Spleen (tissue), 11 donors: ENCODE results near the gene TJP2. TPM values are rescaled to one million over a fixed set of nuclear protein-coding genes. Genes with fewer than 3 reads are reported as not detected.

Source experiments
- DNase-seq: peaks from one replicate; pipeline ENCODE4 v3.0.0-alpha.2; 2020
- H3K27ac ChIP-seq, 8 donors: fragments of 200-600 bp; sonication (generic) in 7 of 8; 1 replicate in 4 of 8; 2 replicates in 4 of 8; pipeline versions ENCODE4 v1.5.0 to v1.8.0; 2016 to 2021; ENCODE audit warnings: inconsistent platforms in 4 of 8, mild to moderate bottlenecking in 4 of 8, moderate library complexity in 1 of 8
- H3K27me3 ChIP-seq, 7 donors: fragments of 200-600 bp; sonication (generic) in 6 of 7; replicated peaks in 1 of 7; 1 replicate in 4 of 7; 2 replicates in 3 of 7; pipeline versions ENCODE4 v1.5.0 to v1.8.0; 2016 to 2021; ENCODE audit warnings: inconsistent platforms in 3 of 7, mild to moderate bottlenecking in 1 of 7
- H3K36me3 ChIP-seq, 6 donors: fragments of 200-600 bp; sonication (generic) in 5 of 6; 1 replicate in 4 of 6; 2 replicates in 2 of 6; pipeline versions ENCODE4 v1.5.0 to v1.8.0; 2016 to 2021; ENCODE audit warnings: inconsistent platforms in 2 of 6
- H3K4me1 ChIP-seq, 6 donors: fragments of 200-600 bp; sonication (generic) in 5 of 6; 1 replicate in 3 of 6; 2 replicates in 3 of 6; pipeline versions ENCODE4 v1.5.0 to v1.8.0; 2016 to 2021; ENCODE audit warnings: inconsistent platforms in 3 of 6
- H3K4me3 ChIP-seq, 8 donors: fragments of 200-600 bp; sonication (generic) in 7 of 8; 1 replicate in 4 of 8; 2 replicates in 4 of 8; pipeline versions ENCODE4 v1.5.0 to v1.8.0; 2016 to 2021; ENCODE audit warnings: inconsistent platforms in 4 of 8, mild to moderate bottlenecking in 4 of 8, moderate library complexity in 2 of 8
- H3K9me3 ChIP-seq, 8 donors: fragments of 200-600 bp; sonication (generic) in 7 of 8; 1 replicate in 4 of 8; 2 replicates in 4 of 8; pipeline versions ENCODE4 v1.5.0 to v1.8.0; 2016 to 2021; ENCODE audit warnings: inconsistent platforms in 4 of 8
- POLR2A ChIP-seq, 3 donors: fragments of 450-650 bp; IDR thresholded peaks; one replicate each; pipeline ENCODE4 v1.5.1; 2017; ENCODE audit warnings: antibody characterized with exemption in 3 of 3, mild to moderate bottlenecking in 1 of 3
- POLR2AphosphoS5 ChIP-seq, 3 donors: sonication (generic); formaldehyde crosslinking; IDR thresholded peaks; one replicate each; pipeline ENCODE4 v1.5.1; 2017; ENCODE audit warnings: antibody characterized with exemption in 3 of 3
- WGBS, 5 donors: extraction: QIAGEN DNeasy Blood & Tissue Kit in 3 of 5; methylation state at CpG; one replicate each; pipeline versions ENCODE4 v1.1.5 to v1.1.7; 2013 to 2018; 5-methylcytosine and 5-hydroxymethylcytosine counted together
- intact Hi-C: fragments of 100-400 bp; cut with DNase I; formaldehyde crosslinking; loops from one replicate; pipeline ENCODE4 v1.15.0; 2023; ENCODE audit warnings: low total_unique reads
- polyA plus RNA-seq, 3 donors: library from polyadenylated mRNA; stranded (reverse); fragments of 200-250 nt; gene quantifications; one replicate each; pipeline ENCODE4 v1.2.1, GENCODE V29; 2013
- total RNA-seq, 7 donors: library from RNA; depleted of rRNA in 3 of 7; stranded (reverse); fragments of >200 nt in 3 of 7; fragmentation: NEBNext Ultra II Directional in 4 of 7; extraction: Animal tissue kit (Norgen Biotek cat#: 25700) in 4 of 7; gene quantifications; one replicate each; pipeline versions ENCODE4 v1.1.0 to v1.2.1, GENCODE V29; 2016 to 2021
- TF ChIP-seq, protein P1 (sequence below), 11 experiments: fragments of 200-600 bp in 7 of 11; fragments of 450-650 bp in 4 of 11; sonication (generic) in 4 of 11; IDR thresholded peaks in 8 of 11; conservative IDR thresholded peaks in 3 of 11; 1 replicate in 7 of 11; 2 replicates in 4 of 11; pipeline versions ENCODE4 v1.4.0 to v1.8.0; 2016 to 2021; ENCODE audit warnings: antibody characterized with exemption in 11 of 11, inconsistent platforms in 4 of 11, mild to moderate bottlenecking in 1 of 11
- donor health status: healthy with polysubstance abuse.
- donor health status: DM: no; HTN: no; CAD: no; lungs with moderate emphysema.
- donor health status: DM: no; HTN: no; CAD: no.
- donor health status: Bipolar disorder and iron deficiency.
- donor health status: healthy.
- donor health status: DM: no; HTN: no; CAD: no.
- donor health status: DM: yes; HTN: yes; CAD: no.

Gene TJP2
- total and polyA plus RNA-seq, 10 donors = 2.9 to 20.5 (median 15.2) TPM

DNA sequence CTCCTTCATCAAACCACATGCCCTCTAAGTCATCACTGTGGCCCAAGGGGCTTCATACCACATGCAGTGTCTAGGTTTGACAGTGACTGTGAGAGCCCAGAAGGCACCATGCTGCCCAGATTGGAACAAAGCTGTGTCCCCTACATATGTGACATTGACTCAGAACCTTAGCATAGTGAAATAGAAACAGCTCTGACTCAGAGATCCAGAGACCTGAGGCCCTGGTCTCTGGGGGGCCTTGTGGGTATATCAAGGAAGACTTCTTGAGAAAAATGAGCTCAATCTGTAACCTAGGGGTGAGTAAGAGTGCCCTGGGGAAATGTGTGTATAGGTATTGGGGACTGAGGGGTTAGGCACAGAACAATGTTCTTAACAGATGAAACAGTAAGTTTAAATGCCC is 143.8 kb downstream of the TJP2 start:
- H3K4me1 ChIP-seq = no peaks in the 10 kb centered on the region

DNA sequence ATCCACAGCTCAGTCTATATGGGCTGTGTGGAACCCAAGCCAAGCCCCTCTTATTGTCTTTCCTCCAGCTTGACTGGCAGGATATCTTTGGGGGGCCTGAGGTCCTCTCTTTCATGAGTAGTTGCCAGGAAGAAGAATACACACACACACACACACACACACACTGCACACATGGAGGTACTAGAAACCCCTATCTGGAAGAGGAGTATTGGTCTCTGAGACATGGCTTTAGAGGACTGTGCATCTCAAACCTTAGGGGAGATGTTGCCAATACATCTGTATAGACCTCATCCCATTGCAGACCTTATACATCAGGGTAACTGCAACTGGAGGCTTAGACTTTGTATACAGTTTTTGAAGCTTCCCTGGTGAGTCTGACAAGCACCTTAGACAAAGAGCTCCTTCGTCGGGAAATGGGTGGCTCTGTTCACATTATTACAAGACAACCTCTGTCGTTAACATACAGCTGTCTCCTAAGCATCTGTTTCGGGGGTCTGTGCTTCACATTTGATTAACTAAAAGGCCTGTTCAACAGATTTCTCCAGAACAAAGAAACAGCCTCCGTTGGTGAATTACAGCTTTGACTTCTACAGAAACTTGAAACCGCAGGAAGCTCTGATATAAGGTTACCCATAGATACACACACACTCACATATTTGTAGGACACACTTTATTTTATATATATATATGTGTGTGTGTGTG is 145.4 kb downstream of the TJP2 start:
- Histone ChIP-seq H3K27ac (no peak overlapping the region), H3K9me3 (peaks cover 0 to 1% (median 0%) of the 10 kb centered on the region in 8 donors), H3K27me3 (peaks cover 0 to 24% (median 6%) of the 10 kb centered on the region in 7 donors), H3K4me3 (no peak overlapping the region), H3K4me1 (peaks cover 0 to 3% (median 1%) of the 10 kb centered on the region in 6 donors), H3K36me3 (no peaks in the 10 kb centered on the region)
- 79 to 87% (median 84%) methylated on average over 6 of the region's 6 CpGs for WGBS, 5 donors
- TF ChIP-seq POLR2A (IDR thresholded peaks at IDR 0.05) (no peak), POLR2AphosphoS5 (IDR thresholded peaks at IDR 0.05) (no peak)
- TF ChIP-seq, protein P1, sequence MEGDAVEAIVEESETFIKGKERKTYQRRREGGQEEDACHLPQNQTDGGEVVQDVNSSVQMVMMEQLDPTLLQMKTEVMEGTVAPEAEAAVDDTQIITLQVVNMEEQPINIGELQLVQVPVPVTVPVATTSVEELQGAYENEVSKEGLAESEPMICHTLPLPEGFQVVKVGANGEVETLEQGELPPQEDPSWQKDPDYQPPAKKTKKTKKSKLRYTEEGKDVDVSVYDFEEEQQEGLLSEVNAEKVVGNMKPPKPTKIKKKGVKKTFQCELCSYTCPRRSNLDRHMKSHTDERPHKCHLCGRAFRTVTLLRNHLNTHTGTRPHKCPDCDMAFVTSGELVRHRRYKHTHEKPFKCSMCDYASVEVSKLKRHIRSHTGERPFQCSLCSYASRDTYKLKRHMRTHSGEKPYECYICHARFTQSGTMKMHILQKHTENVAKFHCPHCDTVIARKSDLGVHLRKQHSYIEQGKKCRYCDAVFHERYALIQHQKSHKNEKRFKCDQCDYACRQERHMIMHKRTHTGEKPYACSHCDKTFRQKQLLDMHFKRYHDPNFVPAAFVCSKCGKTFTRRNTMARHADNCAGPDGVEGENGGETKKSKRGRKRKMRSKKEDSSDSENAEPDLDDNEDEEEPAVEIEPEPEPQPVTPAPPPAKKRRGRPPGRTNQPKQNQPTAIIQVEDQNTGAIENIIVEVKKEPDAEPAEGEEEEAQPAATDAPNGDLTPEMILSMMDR (IDR thresholded peaks at IDR 0.05 in 8 of 11, conservative IDR thresholded peaks at IDR 0.05 in 3 of 11) = no peak
- no peak for DNase-seq
- intact Hi-C loops = no loop called here

More for the DNA sequence above, 143.8 kb downstream of the TJP2 start:
- Histone ChIP-seq H3K4me3 (no peak overlapping the region), H3K36me3 (no peaks in the 10 kb centered on the region), H3K9me3 (peaks cover 0 to 17% (median 13%) of the 10 kb centered on the region in 8 donors), H3K27ac (no peak overlapping the region), H3K27me3 (peaks cover 0 to 9% (median 0%) of the 10 kb centered on the region in 7 donors)
- no peak for DNase-seq
- TF ChIP-seq, protein P1 (IDR thresholded peaks at IDR 0.05 in 8 of 11, conservative IDR thresholded peaks at IDR 0.05 in 3 of 11) = no peak
- TF ChIP-seq POLR2AphosphoS5 (IDR thresholded peaks at IDR 0.05) (no peak), POLR2A (IDR thresholded peaks at IDR 0.05) (no peak)
- intact Hi-C loops = no loop called here

DNA sequence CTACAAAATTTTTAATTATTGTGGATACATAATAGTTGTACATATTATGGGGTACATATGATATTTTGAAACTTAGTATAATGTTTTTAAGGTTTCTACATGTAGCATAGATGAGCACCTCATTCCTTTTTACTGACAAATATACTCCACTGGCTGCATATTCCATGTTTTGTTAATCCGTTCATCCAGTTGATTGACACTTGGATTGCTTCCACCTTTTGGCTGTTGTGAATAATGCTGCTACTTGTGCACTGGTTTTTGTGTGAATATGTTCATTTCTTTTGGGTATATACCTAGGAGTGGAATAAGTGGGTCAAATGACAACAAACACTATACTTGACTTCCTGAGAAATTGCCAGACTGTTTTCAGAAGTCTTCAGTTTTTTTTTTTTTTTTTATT is 148.2 kb downstream of the TJP2 start:
- no peaks in the 10 kb centered on the region for H3K9me3 ChIP-seq
- DNase-seq = no peak
- intact Hi-C loops = no loop called here

DNA sequence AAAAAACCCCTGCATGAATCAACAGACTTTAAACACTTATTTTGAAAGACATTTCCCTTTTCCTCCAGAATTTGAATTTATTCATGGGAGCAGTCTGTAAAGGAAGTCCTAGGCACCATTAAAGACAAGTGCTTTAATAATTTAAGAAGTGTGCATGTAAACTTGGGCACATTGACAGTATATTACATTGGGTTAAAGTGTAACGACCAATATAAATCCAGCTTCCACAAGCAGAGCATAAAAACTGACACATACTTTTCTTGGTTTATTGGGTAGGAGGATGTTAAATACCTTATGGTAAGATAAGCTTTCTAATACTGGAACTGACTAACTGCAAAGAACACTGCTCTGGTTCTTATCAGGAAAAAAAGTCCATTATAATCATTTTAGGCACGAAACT is 149.8 kb downstream of the TJP2 start:
- whole genome bisulfite sequencing, 5 donors = 74 to 85% (median 79%) methylated on average over 2 of the region's 2 CpGs
- intact Hi-C loops = no loop called here
- TF ChIP-seq POLR2A (IDR thresholded peaks at IDR 0.05) = no peak
- TF ChIP-seq, protein P1 (IDR thresholded peaks at IDR 0.05 in 8 of 11, conservative IDR thresholded peaks at IDR 0.05 in 3 of 11) = no peak
- TF ChIP-seq POLR2AphosphoS5 (IDR thresholded peaks at IDR 0.05) = no peak
- Histone ChIP-seq H3K9me3 (no peaks in the 10 kb centered on the region), H3K27me3 (peaks cover 0 to 54% (median 20%) of the 10 kb centered on the region in 7 donors), H3K4me1 (peaks cover 0 to 18% (median 4%) of the 10 kb centered on the region in 6 donors), H3K4me3 (no peak overlapping the region), H3K27ac (no peak overlapping the region), H3K36me3 (no peaks in the 10 kb centered on the region)
- DNase-seq = no peak

More for the DNA sequence above, 148.2 kb downstream of the TJP2 start:
- WGBS, 5 donors = 82 to 89% (median 88%) methylated on average over 1 of the region's 1 CpG
- Histone ChIP-seq H3K4me3 (no peak overlapping the region), H3K4me1 (peaks cover 0 to 18% (median 4%) of the 10 kb centered on the region in 6 donors), H3K27me3 (peaks cover 0 to 45% (median 20%) of the 10 kb centered on the region in 7 donors), H3K27ac (no peak overlapping the region), H3K36me3 (no peaks in the 10 kb centered on the region)
- TF ChIP-seq POLR2AphosphoS5 (IDR thresholded peaks at IDR 0.05) (no peak), POLR2A (IDR thresholded peaks at IDR 0.05) (no peak)
- TF ChIP-seq, protein P1 (IDR thresholded peaks at IDR 0.05 in 8 of 11, conservative IDR thresholded peaks at IDR 0.05 in 3 of 11) = no peak
